HG03342 (cell line): ENCODE results near the gene ACAP2.
"Not testable (repeated sequence)": the region's sequence is repeated elsewhere in the genome, so short reads cannot be mapped to it uniquely, and the experiment has no call there.

Source experiments
- ATAC-seq: cut with Tn5 transposase; IDR thresholded peaks from one replicate; pipeline ENCODE4 v1.9.1; 2021; ENCODE audit warnings: mild to moderate bottlenecking, moderate library complexity; ENCODE audit not compliant: unreplicated experiment

The ACAP2 gene

DNA sequence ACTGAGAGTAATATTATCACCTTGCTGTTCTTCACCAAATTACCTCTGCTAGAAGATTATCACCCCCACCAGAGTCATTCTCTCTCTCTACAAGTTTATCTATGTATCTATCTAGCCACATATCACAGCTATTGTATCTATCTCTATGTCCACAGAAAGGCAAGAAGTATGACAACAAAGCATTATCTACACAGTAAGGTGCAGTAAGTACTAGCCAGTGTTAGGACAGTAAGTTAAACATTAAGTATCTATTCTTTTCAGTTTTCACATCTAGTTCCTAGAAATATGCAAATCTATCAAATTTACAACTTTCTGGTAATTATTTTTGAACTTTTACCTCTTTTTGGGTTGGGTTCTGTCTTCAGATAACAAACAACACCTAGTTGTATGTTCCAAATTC, 145.4 kb downstream of the ACAP2 start:
- no peak for ATAC-seq

DNA sequence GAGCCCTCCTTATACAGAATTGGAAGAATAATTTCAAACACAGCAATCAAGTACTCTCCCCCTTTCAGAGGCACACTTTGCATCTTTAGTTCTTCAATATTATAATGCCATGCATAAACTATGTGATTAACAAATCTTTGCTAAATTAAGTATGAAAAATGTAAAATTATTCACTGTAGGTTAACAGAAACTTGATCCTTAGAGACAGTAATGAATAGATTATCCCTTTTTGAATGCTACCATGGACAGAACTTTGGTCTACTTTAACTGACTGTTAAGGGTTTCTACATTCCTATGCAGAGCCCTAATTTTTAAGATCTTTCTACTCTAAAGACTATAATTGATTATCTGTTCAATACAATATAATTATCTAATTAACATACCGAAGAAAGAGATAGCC, 146.2 kb downstream of the ACAP2 start:
- no peak for ATAC-seq

DNA sequence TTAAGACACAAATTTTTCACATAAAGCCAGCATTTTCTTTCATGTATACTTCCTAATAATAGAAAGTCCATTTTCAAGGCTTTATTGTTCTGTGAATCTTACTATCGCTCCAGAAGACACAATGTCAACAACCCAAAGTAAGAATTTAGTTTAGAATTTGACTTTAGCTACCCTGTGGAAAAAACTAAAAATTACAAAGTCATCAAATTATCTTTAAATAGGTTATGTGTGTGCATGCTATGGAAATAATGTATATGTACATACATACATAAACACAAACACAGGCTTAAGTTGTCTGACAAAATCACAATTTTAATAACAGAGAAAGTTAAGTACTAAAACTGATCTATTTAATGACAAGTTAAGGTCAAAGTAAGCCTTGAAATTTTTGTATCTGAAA, 151.7 kb downstream of the ACAP2 start:
- ATAC-seq = no peak

DNA sequence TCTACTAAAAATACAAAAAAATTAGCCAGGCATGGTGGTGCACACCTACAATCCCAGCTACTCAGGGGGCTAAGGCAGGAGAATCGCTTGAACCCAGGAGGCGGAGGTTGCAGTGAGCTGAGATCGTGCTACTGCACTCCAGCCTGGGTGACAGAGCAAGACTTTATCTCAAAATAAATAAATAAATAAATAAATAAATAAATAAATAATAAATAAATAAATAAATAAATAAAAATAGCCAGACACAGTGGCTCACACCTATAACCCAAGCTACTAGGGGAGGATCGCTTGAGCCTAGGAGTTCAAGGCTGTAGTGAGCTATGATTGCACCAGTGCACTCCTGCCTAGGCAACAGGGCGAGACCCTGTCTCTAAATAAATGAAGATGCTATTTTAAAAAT, 152.2 kb downstream of the ACAP2 start:
- not testable (repeated sequence) for ATAC-seq

DNA sequence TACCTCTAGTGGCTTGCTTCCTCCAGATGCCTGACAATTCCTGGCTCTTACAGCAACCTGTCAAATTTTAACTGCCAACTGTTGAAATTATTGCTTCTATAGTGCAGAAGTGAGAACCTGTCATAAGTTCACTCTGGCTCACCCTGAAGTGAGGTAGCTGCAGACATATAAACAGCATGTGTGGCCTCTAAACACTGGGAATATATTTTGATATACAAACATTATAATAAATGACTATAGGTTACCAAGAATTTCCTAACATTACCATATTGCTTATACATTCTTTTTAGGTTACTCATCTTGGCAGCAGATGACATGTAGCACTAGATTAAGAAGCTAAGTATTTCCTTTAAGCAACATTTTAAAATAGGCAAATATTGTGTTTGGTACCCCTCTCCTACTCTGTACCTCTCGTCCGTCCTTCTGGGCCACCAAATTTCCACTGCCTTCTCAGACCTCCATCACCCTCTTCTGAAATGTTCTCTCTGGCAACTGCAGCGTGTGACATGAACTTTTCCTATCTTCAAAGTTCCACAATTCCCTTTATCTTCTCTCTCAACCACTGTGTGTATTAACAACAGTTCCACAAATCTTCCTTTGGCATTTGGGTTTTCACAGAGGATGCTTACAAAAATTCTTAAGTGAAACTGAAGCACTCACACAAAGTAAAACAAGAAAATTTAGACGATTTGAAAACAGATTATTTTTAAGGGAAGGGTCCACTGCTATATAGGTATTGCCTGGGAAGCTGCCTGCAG, 156.5 kb downstream of the ACAP2 start:
- no peak for ATAC-seq

DNA sequence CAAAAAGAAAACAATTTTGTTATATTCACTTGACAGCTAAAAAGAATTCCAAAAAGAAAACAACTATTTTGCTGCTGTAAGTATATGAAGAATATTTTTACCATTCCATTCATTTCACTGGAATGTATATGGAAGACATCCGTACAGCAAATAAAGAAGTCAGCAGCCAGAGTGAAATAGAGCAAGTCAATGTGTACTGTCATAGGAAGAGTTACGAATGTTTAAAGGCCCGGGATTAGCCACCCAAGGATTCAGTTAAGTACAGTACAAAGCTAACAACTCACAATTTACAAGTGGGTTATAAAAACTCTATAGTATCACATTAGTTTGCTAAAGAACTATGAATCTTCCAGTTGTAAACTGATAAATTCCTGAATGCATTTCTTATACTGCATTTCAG, 157.4 kb downstream of the ACAP2 start:
- ATAC-seq = no peak

DNA sequence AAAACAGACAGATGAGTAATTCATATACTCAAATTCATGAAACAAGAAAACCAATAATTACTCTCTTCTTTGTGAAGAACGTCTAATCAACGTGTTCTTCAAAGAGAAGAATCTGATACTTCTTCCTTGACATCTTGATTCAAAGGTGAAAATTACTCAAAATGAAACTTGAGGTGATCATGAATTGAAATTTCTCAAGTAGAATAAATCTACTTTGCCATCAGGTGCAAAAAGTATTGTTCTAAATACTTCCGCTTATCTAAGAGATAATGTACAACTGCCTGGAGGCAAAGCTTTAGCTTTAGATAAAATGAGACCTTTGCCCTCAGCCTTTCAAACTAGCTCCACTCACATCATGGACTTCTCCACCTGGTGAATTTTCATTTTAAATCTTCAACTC, 158.0 kb downstream of the ACAP2 start:
- ATAC-seq = no peak

DNA sequence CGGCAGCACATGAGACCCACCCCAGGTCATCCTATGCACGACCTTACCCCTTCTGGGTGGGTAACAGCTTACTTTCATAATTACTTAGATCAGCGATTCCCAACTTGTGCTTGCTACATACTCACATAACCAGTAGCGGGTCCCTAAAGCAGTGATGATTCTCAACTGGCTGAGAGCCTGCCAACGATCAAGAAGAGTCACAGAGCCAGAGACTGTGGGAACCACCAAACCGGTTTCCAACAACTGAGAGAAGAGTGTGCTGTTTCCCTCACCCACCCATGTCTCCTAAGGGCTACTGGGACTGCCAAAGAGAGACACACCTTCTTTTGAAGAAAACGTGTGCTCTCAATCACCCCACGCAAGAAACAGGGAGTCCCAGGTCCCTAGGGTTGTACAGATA, 159.9 kb downstream of the ACAP2 start:
- ATAC-seq = no peak

DNA sequence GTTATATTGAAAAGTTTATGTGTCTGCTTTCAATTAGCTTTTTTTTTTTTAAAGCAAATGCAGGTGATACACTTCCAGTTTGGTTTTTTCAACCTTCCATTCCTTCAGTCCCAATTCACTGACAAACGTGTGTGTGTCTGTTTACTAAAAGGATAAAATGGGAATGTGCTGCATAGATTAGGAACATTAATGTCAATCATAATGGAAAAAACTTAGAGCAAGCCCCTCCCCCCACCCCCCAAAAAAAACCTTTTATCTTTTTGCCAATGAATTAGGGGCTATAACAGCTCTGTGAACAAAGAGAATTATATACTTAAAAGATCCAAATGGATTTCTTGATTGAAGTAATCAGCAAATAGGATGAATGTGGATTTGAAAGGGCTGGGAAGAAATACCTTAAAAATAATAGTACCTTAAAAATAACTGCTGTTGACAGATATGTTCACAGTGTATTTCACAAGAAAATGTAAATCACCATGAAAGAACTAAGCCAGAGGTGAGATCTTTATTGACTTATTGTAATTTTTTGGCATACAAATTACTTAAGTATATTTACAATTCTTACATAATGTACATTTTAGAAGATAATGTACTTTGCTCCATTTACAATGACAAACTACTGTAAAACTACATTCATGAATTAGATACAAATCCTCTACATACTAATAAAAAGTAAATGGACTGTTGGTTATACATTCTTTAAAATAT, 168.4 kb downstream of the ACAP2 start:
- no peak for ATAC-seq

DNA sequence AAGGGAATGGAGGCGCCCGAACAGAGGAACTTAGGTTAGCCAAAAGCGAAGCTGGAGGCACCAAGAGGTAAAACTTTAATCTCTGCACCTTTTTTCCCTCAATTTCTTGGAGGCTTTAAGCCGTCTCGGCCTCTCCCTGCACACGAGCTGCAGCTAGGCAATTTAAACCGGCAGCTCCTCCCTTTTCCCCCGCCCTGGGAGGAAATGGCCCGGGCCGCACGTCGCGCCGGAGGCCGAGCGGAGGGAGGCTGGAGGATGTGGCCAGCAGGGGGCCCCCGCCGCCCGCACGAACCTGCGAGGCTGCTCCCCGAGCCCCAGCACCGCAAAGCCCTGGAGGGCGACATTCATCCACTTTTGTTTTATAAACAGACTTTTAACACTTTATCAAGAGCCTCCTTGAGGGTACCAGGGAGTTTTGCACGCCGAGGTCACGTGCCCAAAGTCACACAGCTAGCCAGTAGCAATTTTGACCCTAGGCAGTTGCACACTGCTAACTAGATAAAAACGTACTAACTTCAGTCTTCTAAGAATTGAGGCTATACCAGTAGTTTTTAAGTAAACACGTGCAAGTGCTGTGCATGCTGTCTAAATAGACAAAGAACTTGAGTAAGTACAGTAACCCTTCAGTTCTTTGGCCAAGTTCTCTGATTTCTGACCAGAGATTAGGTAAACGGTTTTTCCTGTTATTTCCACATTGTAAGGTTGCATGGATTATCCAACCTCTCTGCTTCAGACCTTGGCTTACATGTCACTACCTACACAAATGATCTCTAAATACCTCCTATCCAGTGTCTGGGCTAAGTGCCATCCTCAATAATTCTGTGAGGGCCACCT, 171.2 kb downstream of the ACAP2 start:
- ATAC-seq = peak; percentile 61

DNA sequence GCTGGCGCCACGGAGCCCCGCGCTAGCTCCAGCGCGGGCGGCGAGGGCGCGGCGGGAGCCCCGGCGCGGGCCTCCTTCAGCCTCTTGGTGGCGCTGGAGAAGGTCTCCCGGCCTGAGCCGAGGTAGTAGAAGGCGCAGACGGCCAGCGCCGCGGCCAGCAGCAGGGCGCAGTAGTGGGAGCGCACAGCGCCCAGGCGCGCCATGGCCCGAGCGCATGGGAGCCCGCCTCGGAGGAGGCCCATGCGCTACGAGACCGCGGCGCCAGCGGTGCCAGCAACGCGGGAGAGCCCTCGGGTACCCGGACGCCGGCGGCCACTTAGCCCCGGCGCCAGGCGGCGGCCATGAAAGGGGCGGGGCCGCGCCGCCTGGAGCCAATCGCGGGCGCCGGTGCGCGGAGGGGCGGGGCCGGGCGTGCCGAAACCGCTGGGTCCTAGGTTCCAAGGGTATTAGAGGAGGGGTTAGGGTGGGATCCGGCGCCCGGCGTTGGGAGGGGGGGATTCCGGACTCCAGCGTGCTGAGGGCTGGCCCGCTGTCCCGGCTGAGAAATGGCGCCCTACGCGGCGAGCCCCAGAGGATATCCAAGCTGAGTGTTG, 171.9 kb downstream of the ACAP2 start, which contains the start of gene XXYLT1:
Gene XXYLT1 (minus strand): TSS at position 343 of the 593 bp plus-strand sequence. CDS start 101 bp downstream, at position 242.
- peak; percentile 75 for ATAC-seq

DNA sequence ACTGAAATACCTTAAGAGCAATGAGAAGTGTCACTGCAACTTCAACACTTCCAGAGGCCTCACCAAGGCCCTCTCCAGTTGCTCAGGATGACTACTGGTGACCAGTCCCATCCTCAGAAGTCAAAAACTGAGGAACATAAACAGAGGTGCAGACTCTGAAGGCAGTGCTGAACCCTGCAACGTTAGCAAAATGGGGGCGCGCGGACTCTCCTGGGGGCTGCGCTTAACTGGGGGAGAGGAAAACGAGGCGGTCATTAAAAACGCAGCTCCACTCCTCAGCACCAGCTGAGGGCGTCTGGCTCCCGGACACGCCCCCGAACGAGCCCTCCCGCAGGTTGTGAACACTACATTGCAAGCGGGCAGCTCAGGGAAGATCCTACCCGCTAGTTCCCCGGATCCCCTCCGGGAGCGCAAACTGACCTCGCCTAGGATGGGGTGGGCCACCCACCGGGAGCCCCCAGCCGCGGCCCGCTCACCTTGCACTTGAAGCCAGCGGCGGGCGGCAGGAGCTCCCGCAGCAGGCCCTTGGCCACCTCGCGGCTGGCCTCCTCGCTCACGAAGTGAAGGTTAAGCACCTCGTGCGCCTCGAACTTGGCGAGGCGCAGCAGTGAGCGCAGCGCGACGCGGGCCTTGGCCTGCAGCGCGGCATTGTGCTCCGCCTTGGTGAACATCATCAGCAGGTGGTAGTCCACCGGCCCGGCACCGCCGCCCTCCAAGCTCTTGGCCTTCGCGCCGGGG, 172.6 kb downstream of the ACAP2 start:
- ATAC-seq = peak; percentile 14

DNA sequence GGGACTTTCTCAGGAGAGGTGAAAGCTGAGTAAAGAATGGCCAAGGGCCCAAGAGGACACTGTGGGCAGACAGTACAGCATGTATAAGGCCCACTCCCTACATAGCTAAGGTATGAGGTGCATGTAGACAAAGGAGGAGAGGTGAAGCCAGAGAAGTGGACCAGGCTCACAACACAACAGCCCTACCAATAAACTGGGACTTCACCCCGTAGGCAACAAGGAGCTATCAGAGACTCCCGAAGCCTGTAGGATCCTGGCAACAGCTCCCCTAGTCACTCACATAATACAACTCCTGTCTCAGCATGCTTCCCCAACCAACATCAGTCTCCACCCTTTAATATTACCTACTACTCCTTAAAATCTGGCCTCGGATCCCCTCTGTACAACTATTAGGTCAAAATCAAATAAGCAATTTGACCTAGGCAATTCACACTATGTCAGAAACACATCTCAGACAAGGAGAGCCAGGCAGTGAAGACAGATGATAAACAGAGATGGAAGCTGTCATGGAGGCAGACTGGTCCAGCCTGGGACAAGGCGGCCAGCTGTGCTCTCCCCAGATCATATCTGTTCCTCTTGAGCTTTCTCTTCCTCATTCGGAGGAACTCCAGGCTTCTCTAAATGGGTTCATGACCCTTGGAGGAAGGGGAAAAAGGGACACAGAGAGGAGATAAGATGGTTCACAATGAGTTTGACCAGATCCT, 173.3 kb downstream of the ACAP2 start:
- no peak for ATAC-seq

DNA sequence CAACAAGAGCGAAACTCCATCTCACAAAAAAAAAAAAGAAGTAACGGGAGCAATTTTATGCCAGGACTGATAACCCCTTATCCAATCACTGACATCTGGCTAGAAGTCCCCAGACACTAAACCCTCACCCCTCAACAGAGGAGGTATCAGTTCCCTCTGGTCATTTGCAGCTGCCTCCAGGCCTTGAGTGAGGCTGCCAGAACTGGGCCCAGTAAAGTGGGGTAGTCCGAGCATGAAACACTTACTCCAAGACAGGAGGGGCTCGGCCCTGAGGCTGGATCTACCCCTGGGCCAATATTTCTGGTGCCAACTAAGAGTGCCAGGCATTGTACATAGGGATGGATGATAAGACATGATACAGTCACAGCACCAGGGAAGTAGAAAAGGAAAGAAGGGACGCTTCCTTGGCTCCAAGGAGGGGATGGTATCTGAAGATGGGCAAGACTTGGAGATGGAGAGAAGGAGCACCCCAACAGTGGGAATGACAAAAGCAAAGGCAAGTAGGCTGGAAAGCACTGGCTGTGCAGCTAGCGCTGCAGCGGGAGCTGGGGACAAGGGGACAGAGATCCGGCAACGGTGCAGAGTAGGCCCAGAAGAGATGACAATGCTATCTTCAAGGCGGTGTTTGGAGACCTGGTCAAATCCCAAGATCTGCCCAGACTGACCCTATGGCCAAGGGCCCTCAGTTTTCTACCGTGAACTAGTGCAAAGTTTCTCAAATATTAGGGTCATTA, 174.1 kb downstream of the ACAP2 start:
- ATAC-seq = no peak

DNA sequence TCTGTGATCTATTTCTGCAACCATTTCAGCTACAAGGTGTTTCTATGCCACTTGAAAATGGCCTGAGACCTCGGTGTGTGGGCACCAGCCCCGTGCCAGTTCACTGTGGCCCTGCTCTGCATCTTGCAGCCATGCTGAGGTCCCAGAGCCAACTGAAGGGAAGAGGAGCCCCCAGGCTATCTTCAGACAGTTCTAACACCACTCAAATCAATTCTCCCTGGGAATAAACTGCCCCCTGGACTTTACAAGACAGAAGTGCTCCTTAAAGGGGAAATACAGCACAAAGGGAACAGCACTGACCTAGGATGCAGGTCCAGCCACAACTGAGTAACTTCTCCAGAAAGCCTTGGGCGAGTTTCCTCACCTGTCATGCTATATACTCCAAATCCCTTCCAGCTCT, 175.7 kb downstream of the ACAP2 start:
- ATAC-seq = no peak

DNA sequence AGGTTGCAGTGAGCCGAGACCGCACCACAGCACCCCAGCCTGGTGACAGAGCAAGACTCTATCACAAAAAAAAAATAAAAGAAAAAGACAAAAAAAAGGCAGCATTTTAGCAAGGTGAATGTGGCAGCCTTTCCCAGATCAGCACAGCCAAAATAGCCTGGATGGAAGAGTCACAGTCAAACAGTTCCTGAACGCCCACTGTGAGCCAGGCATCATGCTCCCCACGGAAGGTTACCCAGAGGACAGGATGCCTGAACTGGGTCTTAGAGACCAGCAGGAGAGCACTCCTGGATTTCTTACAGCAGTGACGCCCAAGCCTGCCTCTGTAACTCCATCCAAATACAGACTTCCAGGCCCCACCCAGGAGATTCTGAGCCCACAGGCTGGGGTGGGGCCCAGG, 176.4 kb downstream of the ACAP2 start:
- ATAC-seq = no peak

DNA sequence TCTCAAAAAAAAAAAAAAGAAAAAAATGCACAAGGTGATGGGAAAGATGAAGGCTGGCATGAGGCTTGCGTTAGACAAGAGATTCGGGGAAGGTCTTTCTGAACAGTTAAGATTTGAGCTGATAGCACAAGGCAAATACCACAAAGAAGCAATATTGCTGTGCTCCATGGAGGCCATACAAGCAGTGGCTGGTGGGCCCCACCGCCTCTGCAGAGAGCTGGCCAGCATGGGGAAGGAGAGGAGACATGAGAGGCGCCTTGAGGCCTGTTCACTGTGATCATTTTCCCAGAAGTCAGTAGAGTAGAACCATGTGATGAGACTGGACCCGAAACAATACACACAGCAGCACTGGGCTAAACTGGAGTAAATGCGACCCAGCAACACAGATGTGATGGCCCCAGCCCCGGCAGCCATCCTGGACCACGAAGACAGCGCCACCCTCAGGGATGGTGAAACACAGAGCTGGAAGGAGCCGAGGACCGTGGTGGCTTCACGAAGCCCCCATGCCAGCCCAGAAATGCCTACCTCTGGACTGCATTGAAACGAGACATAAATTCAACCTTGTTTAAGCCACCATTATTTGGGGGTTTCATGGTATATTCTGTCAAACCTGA, 177.3 kb downstream of the ACAP2 start:
- no peak for ATAC-seq

DNA sequence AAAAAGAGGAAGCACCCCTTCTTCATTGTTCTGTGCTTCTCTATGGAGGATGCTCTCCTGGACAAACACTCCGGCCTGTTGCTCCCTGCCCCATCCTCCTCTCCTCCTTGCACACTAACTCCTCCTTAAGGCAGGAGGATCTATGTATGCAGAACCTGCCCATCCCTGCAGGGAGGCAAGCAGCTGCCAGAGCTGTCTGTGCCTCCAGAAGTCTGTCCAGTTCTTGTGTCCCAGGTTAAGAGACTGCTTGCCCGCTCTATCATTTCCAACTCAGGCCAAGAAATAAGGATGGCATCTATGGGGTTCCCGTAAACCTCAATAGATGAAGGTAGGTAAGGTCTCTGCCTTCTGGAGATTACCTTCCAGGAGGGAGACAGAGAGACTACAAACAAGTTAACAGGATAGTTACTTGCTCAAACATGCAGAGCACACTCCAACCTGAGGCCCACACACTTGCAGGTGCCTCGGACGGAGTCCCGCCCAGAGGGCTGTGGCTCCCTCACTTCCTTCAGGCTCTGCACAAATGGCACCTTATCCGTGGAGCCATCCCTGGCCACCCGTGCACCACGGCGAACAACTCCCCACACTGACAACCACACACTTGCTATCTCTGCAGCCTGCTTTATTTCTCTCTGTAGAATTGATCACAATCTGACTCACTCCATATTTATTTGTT, 178.8 kb downstream of the ACAP2 start:
- no peak for ATAC-seq
